ENCODE data around the gene COBL. TPM values are rescaled to one million over a fixed set of nuclear protein-coding genes. Genes with fewer than 3 reads are reported as not detected.
A peak's percentile ranks its signal among the peaks of the same experiment; 100 is the strongest.

Gene COBL
- total RNA-seq, 2 experiments from 2014 or later: not detected

DNA sequence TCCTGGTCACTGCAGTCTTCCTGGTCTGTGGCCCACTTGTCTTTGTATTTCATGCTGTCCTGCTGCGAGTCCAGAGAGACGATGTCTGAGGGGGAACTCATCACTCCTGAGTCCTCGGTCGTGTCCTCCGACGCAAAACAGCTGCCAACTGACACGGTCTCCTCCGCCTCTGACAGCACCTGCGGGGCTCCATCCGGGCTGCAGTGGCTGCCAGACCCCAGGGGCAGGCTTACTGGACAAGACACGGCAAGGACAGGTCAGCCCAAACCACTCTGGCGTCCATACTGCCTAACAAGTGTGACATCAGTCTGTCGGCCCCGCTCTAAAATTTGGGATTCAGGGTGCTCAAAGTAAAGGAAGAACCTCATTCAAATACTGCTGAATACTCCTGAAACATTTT is 273.1 kb downstream of the COBL start:
- Mint-ChIP-seq H3K36me3 (no peaks in the 10 kb centered on the region), H3K4me1 (no peaks in the 10 kb centered on the region), H3K27me3 (peaks cover 3% of the 10 kb centered on the region), H3K4me3 (no peak overlapping the region), H3K9me3 (ENCODE audit: low read depth) (no peaks in the 10 kb centered on the region), H3K27ac (no peak overlapping the region)
- DNase-seq: no peak
- ATAC-seq: no peak
- CTCF ChIA-PET: no interaction called here

DNA sequence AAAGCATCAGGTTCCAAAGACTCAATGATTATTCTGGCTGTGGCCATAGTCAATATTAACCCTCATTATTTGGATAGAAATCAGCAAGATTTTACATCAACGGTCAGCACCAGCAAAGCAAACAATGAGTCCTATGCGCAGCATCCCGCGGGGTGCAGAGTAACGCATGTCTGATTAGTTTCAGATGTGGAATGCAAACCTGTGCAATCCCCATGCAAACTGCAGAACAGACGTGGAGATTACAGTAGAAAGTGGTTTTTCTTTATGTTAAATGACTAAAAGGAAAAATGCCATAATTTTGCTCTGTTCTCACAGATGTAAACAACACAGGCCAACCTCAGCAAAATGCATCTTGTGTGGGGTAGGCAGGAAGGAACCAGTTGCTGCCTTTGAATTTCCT is 275.8 kb downstream of the COBL start:
- no peak overlapping the region for H3K27ac Mint-ChIP-seq
- H3K9me3 Mint-ChIP-seq (ENCODE audit: low read depth): no peaks in the 10 kb centered on the region
- no peak overlapping the region for H3K4me3 Mint-ChIP-seq
- CTCF ChIA-PET: no interaction called here
- H3K27me3 Mint-ChIP-seq: peaks cover 3% of the 10 kb centered on the region
- H3K4me1 Mint-ChIP-seq: no peaks in the 10 kb centered on the region
- ATAC-seq (no peak), DNase-seq (no peak)
- H3K36me3 Mint-ChIP-seq: no peaks in the 10 kb centered on the region

DNA sequence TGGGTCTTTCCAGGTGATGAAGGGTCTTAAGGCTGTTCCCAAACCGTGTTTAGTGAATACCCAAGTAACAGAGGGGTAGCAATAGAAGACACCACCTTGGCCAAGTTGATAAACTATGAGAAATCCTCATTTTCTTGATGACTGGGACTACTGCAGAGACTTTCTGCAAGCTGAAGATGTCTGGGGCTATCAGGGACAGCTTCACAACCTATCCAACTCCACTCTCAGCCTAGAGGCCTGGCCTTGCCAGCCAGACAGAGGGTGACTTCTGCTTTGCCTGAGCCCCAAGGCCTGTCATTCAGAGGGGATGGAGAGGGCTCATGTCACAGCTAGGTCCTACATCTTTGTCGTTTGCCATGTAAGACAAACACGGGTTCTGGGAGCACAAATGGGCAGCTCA is 278.0 kb downstream of the COBL start:
- H3K27ac Mint-ChIP-seq: no peak overlapping the region
- DNase-seq (no peak), ATAC-seq (no peak)
- H3K4me3 Mint-ChIP-seq: no peak overlapping the region
- H3K36me3 Mint-ChIP-seq: no peaks in the 10 kb centered on the region
- no peaks in the 10 kb centered on the region for H3K4me1 Mint-ChIP-seq
- H3K9me3 Mint-ChIP-seq (ENCODE audit: low read depth): no peaks in the 10 kb centered on the region
- CTCF ChIA-PET: no interaction called here
- peaks cover 7% of the 10 kb centered on the region for H3K27me3 Mint-ChIP-seq

DNA sequence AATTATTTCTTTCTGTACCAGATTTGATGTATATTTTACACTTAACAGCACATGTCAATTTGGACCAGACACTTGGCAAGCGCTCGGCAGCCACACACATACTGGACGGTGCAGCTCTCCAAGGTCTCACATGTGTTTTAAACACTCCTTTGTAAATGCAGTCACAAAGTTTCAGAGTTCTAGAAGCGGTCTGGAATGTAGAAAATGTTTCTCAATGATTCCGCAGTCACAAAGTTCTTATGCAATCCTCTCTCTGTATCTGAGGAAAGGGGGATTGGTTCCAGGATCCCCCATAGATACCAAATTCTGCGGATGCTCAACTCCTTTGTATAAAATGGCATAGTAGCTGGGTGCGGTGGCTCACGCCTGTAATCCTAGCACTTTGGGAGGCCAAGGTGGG is 280.9 kb downstream of the COBL start:
- H3K27ac Mint-ChIP-seq: no peak overlapping the region
- H3K27me3 Mint-ChIP-seq: peaks cover 4% of the 10 kb centered on the region
- no peaks in the 10 kb centered on the region for H3K36me3 Mint-ChIP-seq
- no peaks in the 10 kb centered on the region for H3K9me3 Mint-ChIP-seq (ENCODE audit: low read depth)
- ATAC-seq (no peak), DNase-seq (no peak)
- no peak overlapping the region for H3K4me3 Mint-ChIP-seq
- CTCF ChIA-PET: no interaction called here
- H3K4me1 Mint-ChIP-seq: no peaks in the 10 kb centered on the region

DNA sequence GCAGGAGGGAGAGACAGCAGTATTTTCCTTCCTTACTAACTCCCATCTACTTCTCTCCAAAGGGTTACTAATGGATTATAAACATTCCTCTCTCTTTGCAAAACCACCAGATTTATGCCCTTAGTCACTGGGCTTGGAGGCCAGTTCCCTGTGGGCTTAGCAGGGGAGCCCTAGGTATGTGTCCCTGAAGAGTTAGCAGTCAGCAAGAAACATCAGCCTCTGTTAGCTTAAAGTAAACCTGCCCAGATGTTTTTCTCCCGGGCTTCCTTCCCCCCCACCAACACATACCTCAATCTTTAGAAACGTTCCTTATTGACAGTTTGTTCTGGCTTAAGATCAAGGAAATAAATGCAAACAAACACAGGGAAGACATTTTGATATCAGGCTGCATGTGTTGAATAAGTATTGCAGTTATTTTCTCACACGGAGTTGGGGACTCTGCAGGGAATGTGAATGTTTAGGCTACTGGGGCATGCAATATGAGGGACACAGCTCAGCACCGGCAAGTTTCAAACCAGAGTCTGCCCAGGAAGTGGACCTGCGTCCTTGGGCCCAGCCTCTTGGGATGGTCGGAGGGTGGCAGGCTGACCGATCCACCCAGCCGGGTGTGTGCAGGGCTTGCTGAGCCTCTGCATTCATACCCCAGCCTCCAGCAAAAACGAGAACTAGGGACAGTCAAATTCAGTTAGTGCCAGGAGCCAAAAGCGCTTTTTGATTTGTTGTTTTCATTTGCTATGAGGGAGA is 281.9 kb downstream of the COBL start:
- H3K9me3 Mint-ChIP-seq (ENCODE audit: low read depth): no peaks in the 10 kb centered on the region
- CTCF ChIA-PET: no interaction called here
- peaks cover 4% of the 10 kb centered on the region for H3K27me3 Mint-ChIP-seq
- no peak overlapping the region for H3K27ac Mint-ChIP-seq
- ATAC-seq (no peak), DNase-seq (no peak)
- no peak overlapping the region for H3K4me3 Mint-ChIP-seq
- no peaks in the 10 kb centered on the region for H3K36me3 Mint-ChIP-seq
- H3K4me1 Mint-ChIP-seq: no peaks in the 10 kb centered on the region

DNA sequence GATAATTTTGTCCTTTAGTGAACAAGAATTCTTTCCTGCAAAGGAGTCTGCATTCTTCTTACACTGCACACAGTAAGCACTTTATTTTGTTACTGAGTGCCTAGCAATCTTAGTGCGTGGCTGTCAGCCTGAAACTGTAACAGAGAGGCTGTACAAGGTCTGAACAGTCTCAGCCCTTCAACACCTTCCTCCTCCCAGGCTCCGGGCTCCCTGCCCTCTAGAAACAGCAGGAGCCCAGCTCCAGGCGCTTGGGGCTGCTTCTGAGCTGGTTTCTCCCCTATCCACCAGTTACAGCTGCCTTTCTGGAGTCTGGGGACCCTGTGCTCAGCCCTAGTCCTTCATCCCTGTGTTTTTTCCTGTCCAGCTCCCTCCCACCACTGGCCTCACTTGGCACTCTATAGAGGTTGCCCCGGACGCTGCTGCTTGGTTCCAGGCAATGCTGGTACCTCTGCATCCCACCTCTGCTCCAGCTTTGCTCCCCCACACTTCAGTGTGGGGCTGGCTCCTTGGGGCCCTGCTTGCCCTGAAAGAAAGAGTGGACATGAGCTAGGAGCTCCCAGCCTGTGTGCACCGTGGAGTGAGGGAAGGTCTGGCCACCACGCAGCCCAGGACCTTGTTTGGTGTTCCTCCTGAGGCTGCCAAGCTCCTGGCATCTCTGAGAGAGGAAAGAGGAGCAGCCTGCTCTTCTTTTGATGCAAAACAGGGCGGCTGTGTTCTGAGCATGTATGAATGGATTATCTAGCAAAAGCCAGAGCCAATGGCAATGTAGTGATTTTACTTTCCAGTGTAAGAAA is 282.7 kb downstream of the COBL start:
- ATAC-seq (no peak), DNase-seq (no peak)
- Mint-ChIP-seq H3K27me3 (peaks cover 4% of the 10 kb centered on the region), H3K9me3 (ENCODE audit: low read depth) (no peaks in the 10 kb centered on the region), H3K36me3 (no peaks in the 10 kb centered on the region), H3K4me1 (no peaks in the 10 kb centered on the region), H3K4me3 (no peak overlapping the region), H3K27ac (no peak overlapping the region)
- CTCF ChIA-PET: interaction anchor here (1.1 kb wide), 1 partner anchor 66 kb away, joined by 3 read pairs; no protein-coding TSS in a partner anchor

DNA sequence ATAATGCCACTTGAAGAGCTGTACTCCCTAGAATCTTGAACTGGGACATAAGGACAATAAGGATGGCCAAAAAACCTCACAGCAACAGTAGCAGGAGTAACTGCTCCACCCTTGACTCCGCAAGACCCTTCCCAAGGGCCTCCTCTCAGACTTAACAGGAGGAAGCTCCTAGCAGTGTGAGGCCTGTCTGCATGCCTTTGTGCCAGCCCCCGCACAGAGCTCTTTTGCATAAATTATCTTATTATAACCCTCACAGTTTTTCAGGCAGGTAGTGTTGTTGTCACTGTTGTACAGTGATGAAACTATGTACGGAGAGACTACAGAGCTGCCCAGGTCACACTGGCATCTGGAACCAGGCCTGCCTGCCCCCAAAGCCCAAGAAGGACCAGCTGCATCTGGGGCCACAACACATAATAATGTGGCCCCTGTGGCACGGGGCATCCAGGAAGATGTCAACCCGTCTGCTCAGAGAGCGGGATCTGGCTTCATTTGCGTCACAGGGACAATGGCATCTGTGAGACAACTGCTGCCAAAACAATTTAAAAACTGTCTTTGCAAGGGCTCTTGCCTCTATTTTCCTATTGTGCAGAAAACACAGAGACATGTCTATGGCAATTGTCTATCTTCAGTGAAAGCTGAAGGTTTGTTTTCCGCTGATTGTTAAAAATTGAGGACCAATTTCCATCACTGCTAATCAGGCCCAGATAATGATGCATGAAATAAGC is 284.7 kb downstream of the COBL start:
- DNase-seq (no peak), ATAC-seq (no peak)
- no peaks in the 10 kb centered on the region for H3K36me3 Mint-ChIP-seq
- H3K9me3 Mint-ChIP-seq (ENCODE audit: low read depth): no peaks in the 10 kb centered on the region
- CTCF ChIA-PET: no interaction called here
- no peaks in the 10 kb centered on the region for H3K4me1 Mint-ChIP-seq
- H3K27me3 Mint-ChIP-seq: peaks cover 4% of the 10 kb centered on the region
- H3K27ac Mint-ChIP-seq: no peak overlapping the region
- H3K4me3 Mint-ChIP-seq: no peak overlapping the region

DNA sequence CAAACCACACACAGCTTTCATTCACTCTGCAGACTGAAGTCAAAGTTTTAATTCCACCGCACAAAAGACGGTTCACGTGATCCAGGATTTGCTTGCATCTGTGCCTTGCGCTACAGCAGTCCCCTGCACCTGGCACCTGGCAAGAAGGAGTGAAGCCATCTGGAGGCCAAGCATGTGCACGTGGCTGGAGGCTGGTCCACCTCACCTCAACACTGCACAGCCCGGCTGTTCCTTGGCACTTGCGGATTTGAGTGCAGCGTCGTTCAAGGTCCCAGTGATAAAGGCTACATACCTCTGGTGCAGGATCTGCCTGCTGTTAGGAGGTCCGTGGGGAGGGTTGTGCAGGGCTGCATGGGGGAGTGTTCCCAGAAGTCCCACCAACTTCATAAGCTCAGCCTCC is 285.4 kb downstream of the COBL start:
- Mint-ChIP-seq H3K36me3 (no peaks in the 10 kb centered on the region), H3K9me3 (ENCODE audit: low read depth) (no peaks in the 10 kb centered on the region), H3K4me3 (no peak overlapping the region), H3K27ac (no peak overlapping the region), H3K4me1 (no peaks in the 10 kb centered on the region), H3K27me3 (peaks cover 4% of the 10 kb centered on the region)
- no peak for ATAC-seq
- CTCF ChIA-PET: no interaction called here
- DNase-seq: no peak

DNA sequence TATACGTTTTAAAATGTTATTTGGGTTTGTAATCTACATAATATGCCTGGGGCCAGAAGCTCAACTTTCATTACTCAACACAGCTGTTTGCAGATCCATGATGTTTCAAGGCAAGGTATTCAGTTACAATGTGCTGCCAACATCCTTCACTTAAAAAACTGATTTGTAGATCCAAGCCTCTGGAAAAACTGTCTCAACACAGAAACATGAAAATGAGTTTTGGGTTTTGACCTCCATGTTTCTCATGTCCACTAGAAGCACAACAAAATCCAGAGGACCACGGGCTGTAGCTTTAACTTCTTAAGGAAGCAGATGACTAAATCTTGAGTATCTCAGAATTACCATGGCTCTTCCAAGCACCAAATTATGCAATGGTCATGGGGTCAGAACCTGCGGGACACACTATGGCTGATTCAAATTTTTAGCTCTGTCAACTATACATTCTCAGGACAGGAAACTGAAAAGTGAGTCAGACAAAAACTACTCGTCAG is 286.9 kb downstream of the COBL start:
- no peaks in the 10 kb centered on the region for H3K9me3 Mint-ChIP-seq (ENCODE audit: low read depth)
- no peaks in the 10 kb centered on the region for H3K4me1 Mint-ChIP-seq
- H3K4me3 Mint-ChIP-seq: no peak overlapping the region
- ATAC-seq: no peak
- peaks cover 4% of the 10 kb centered on the region for H3K27me3 Mint-ChIP-seq
- DNase-seq: no peak
- CTCF ChIA-PET: no interaction called here
- H3K36me3 Mint-ChIP-seq: no peaks in the 10 kb centered on the region
- no peak overlapping the region for H3K27ac Mint-ChIP-seq

DNA sequence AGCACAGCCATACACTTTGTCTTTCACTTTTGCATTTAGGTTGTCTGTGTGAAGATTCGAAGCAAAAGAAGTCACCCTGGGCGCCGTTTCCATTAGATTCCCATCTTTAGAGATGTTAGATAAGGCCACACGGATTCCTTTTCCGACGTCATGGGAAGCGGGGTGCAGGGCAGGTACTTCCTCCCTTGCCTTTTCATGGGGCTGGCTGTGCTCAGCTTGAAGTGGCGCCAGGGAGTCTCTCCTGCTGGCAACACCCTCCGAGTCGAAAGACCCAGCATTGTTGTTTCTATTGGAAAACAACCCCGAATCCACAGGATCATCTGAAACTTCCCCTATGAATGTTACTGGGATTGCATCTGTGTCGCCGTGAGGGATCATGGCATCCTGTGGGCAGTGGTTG is 287.5 kb downstream of the COBL start:
- H3K4me1 Mint-ChIP-seq: no peaks in the 10 kb centered on the region
- H3K9me3 Mint-ChIP-seq (ENCODE audit: low read depth): no peaks in the 10 kb centered on the region
- peaks cover 4% of the 10 kb centered on the region for H3K27me3 Mint-ChIP-seq
- no peaks in the 10 kb centered on the region for H3K36me3 Mint-ChIP-seq
- no peak overlapping the region for H3K27ac Mint-ChIP-seq
- DNase-seq (no peak), ATAC-seq (no peak)
- CTCF ChIA-PET: no interaction called here
- no peak overlapping the region for H3K4me3 Mint-ChIP-seq

DNA sequence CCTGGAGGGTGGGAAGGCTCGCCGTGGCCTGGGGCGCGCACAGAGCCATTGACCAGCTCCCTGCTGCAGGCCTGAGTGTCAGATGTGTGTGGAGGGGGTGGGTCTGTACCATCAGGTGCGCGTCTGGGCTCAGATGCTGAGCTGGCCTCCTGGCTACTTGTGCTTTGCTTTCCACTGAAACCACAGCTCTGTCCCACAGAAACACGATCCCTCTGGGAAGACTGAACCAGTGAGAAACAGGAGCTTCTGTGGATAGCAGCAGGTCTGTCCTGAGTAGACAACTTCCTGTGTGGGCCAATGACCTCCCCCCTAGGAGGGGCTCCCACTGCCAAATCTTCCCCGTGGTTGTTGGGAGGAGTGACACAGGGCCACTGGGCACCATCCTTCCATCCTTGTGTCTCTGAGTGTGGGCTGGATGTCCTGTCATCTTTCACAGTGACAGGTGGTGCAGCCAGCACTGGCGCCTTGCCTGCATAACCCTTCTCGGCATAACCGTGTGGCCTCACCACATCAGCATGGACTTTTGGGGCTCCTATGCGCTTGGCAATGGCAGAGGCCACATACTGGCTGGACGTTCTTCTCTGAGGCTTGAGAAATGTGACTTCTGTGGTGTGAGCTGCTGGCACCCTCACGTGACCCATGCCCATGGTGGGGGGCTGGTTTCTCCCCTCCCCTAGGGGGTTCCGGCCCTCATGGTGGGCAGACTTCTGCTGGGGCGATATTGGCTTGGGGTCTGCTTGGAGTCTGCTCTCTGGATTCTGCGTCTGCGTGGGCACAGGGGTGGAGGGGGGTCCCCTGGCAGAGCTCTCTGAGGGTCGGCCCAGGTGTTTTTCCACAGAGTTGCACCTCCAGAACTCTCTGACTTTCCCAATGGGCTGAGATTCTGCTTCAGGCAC is 288.4 kb downstream of the COBL start:
- no peak overlapping the region for H3K4me3 Mint-ChIP-seq
- H3K9me3 Mint-ChIP-seq (ENCODE audit: low read depth): no peaks in the 10 kb centered on the region
- no peaks in the 10 kb centered on the region for H3K4me1 Mint-ChIP-seq
- H3K36me3 Mint-ChIP-seq: no peaks in the 10 kb centered on the region
- no peaks in the 10 kb centered on the region for H3K27me3 Mint-ChIP-seq
- CTCF ChIA-PET: no interaction called here
- no peak for ATAC-seq
- H3K27ac Mint-ChIP-seq: no peak overlapping the region
- no peak for DNase-seq

DNA sequence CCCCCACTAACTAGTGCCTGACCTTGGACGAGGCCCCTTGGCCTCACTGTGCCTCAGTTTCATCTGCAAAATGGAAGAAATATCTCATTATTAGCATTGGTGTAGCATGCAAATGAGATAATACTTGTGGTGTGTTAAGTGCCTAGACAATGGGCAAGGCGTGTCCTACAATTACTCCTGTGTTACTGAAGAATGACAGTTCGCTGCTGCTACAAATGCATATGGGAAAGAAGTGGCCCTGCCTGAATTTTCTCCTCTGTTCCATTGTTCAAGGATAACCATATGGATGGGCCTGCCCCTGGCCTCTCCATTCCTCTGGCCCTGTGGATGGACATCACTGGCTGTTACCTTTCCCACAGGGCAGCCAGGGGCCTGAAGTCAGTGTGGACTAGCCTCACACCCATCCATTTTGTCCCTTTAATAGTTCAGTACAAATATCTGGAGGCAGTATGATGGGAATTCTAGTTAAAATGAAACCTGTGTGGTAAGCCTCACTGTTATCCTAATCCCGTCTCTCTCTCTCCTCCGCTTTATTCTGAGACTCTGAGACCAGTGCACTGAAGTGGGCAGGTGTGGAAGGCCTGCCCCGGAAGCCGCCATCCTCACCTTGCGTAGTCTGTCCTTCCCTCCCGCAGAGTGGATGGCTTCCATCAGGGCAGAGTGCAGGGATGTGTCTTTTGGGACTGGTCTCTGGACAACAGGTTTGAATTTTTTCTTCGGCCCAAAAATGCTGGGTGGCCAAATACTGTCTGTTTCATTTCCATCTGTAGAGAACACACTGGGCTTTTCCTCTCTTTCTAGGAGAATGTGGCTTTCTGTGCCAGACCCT is 289.3 kb downstream of the COBL start:
- no peak overlapping the region for H3K27ac Mint-ChIP-seq
- H3K9me3 Mint-ChIP-seq (ENCODE audit: low read depth): no peaks in the 10 kb centered on the region
- H3K4me3 Mint-ChIP-seq: no peak overlapping the region
- H3K4me1 Mint-ChIP-seq: no peaks in the 10 kb centered on the region
- CTCF ChIA-PET: no interaction called here
- DNase-seq: peak; percentile 31
- no peak for ATAC-seq
- H3K27me3 Mint-ChIP-seq: no peaks in the 10 kb centered on the region
- H3K36me3 Mint-ChIP-seq: no peaks in the 10 kb centered on the region

Measured in activated CD8-positive, alpha-beta memory T cell treated with anti-CD3 and anti-CD28 coated beads, Interleukin-2, amount 10 ng/mL, durations not matched to agents 7 days and 5 days (primary cell).